Measurements from ENCODE around the gene CDH4. TPM values are rescaled to one million over a fixed set of nuclear protein-coding genes. Genes with fewer than 3 reads are reported as not detected.

The CDH4 gene
- total RNA-seq, 4 donors from 2014 or later = 0.71 to 4.2 (median 2.9) TPM

DNA sequence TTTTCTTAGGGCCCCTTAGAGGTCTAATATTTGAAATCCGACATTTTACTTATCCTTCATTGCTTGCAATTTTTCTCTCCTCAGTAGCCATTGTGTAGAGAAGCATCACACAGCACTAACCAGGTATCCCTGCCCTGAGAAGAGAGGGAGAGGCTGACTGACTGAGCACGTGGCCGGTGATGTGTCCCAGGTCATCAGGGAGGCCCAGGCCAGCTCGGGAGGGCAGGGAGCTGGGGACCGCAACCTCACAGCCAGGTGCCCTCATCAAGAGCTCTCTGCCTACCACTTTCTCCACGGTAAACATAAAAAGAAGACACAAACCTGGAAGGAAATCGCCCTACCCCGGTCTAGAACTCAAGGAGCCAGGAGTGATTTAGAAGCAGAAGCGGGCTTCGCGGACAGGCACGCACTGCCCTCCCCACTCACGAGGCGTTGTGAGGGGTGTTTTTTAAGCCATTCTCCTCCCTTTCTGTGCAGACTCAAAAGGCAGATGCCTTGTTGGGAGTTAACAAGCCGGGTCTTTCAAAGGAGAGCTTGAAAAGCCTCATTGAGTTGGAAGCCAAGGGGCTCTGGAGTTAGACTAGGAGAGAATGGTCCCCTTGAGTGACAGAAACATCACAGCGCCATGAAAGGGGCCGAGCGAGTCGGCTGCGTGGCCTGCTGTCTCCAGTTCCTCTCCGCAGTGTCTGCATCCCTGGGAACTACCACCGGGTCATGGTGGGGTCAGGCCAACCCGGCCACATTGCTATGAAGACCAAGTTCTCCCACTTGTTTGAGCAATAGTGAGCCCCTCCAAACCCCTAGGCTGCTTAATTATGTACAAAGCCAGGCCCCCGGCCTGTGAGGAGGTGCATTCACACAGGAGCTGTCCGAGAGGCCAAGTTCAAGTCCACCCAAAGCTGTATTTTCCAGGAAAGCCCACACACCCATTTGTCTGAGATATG, 285.4 kb downstream of the CDH4 start:
- no peak for TF ChIP-seq POLR2A (IDR thresholded peaks at IDR 0.05)
- TF ChIP-seq, protein P1, sequence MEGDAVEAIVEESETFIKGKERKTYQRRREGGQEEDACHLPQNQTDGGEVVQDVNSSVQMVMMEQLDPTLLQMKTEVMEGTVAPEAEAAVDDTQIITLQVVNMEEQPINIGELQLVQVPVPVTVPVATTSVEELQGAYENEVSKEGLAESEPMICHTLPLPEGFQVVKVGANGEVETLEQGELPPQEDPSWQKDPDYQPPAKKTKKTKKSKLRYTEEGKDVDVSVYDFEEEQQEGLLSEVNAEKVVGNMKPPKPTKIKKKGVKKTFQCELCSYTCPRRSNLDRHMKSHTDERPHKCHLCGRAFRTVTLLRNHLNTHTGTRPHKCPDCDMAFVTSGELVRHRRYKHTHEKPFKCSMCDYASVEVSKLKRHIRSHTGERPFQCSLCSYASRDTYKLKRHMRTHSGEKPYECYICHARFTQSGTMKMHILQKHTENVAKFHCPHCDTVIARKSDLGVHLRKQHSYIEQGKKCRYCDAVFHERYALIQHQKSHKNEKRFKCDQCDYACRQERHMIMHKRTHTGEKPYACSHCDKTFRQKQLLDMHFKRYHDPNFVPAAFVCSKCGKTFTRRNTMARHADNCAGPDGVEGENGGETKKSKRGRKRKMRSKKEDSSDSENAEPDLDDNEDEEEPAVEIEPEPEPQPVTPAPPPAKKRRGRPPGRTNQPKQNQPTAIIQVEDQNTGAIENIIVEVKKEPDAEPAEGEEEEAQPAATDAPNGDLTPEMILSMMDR (IDR thresholded peaks at IDR 0.05) = no peak
- intact Hi-C loops (cut with DNase I; ENCODE audit: low total_unique reads) = no loop called here
- WGBS, 2 donors = 82 to 84% methylated on average over 25 of the region's 25 CpGs
- DNase-seq (ENCODE audit: low spot score in 2 of 2) = no peak
- H3K4me3 ChIP-seq (ENCODE audit: low read depth, poor library complexity, severe bottlenecking) = no peak overlapping the region

DNA sequence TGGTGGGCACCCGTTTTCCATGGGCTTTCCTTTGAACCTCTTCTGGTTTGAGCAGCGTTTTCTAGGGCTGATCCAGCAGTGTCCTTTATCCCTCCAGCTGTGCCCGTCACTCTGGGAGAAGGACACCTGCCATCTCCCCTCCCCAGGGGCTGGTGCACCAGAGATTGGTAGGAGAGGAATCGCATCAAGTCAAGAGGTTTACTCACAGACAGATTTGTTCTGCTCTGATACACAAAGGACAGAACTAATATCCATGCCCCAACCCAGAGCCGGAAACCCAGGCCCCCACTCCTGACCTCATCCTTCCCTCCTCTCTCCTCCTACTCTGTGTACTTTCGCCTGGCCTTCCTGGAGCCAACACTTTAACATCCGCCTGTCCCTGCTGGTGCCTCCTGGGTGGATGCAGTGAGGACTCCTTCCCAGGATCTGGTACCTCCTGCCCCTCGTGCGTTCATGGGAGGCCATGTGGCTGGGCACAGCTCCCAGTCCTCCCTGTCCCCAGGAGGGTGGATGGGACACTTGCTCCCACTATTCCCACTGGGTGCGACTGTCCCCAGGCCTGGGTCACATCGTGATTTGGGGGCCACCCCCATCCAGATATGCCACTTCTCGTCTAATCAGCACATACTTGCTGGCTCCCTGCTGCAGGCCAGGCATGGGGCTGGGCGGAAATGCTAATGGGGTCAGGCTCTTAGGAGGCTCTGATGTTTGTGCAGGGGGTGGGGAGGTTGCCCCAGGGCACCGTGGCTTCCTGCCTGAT, 286.3 kb downstream of the CDH4 start:
- DNase-seq (ENCODE audit: low spot score in 2 of 2) = no peak
- 69 to 78% methylated on average over 14 of the region's 14 CpGs for WGBS, 2 donors
- TF ChIP-seq, protein P1 (IDR thresholded peaks at IDR 0.05) = no peak
- TF ChIP-seq POLR2A (IDR thresholded peaks at IDR 0.05) = no peak
- intact Hi-C loops (cut with DNase I; ENCODE audit: low total_unique reads) = no loop called here
- no peak overlapping the region for H3K4me3 ChIP-seq (ENCODE audit: low read depth, poor library complexity, severe bottlenecking)

DNA sequence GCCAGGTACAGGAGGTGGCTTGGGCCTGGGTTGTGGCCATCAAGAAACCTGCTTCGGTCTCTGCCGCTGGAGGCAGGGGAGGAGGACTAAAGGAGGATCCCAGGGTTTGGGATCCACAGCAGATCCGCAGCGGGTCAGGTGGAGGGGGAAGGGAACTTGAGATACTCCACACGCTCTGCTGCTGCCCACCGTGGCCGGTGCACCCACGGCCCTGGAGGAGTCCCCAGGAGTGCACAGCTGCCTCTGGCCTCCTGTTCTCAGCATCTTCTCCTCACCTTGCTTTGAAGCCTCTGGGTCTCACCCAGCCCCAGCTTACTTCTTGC, 286.8 kb downstream of the CDH4 start:
- TF ChIP-seq POLR2A (IDR thresholded peaks at IDR 0.05) = no peak
- TF ChIP-seq, protein P1 (IDR thresholded peaks at IDR 0.05) = no peak
- WGBS, 2 donors = 85 to 88% methylated on average over 8 of the region's 8 CpGs
- intact Hi-C loops (cut with DNase I; ENCODE audit: low total_unique reads) = no loop called here

DNA sequence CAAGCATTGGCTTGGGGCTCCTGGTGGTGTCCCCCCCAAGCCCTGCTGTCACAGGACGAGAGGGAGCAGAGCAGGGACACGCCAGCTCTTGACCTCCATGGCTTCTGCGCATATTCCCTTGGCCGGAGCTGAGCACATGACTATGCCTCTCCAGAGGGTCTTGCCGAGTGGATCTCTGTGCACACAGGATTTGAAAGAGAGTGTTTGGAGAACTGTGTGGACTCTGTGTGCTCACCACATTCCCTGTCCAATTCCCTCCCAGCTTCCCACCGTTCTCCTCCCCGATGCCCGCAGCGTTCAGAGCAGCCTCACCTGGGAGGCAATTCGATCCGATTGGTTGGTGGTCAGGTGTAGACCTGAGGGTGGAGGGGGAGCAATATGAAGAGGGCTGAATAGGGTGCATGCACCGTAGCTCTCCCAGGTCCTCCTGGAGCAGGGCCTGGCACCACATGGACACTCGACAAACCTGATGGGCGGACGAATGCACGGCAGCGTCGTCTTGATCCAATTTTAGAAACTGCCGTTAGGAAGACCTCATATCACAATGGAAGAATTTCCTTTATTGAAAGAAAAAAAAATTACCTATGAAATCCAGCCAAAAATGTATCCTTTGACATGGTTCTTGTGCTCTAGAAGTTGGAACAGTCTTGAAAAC, 287.8 kb downstream of the CDH4 start:
- no peak for DNase-seq (ENCODE audit: low spot score in 2 of 2)
- no peak overlapping the region for H3K4me3 ChIP-seq (ENCODE audit: low read depth, poor library complexity, severe bottlenecking)
- TF ChIP-seq, protein P1 (IDR thresholded peaks at IDR 0.05) = no peak
- no peak for TF ChIP-seq POLR2A (IDR thresholded peaks at IDR 0.05)
- intact Hi-C loops (cut with DNase I; ENCODE audit: low total_unique reads) = no loop called here
- 83 to 90% methylated on average over 19 of the region's 19 CpGs for WGBS, 2 donors

More for the DNA sequence above, 286.8 kb downstream of the CDH4 start:
- H3K4me3 ChIP-seq (ENCODE audit: low read depth, poor library complexity, severe bottlenecking) = no peak overlapping the region
- no peak for DNase-seq (ENCODE audit: low spot score in 2 of 2)

DNA sequence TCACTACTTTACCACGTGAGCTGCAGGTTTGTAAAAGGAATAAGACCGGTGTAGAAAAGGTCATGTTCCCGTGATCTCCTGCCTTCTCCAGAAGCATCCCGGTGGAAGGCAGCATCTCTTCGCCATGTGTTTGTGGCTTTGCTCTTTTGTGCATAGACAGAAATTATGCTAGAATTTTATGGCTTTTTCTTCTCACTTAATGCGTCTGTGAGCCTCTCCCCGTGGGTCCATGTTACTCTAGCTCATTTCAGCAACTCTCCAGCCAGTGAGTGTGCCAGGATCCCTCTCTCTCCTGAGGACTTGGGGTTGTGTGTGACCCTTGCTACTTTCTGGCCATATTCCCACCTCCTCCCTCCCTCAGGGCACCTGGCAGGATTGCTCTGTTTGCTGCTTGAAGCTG, 289.5 kb downstream of the CDH4 start:
- no peak overlapping the region for H3K4me3 ChIP-seq (ENCODE audit: low read depth, poor library complexity, severe bottlenecking)
- no peak for TF ChIP-seq POLR2A (IDR thresholded peaks at IDR 0.05)
- TF ChIP-seq, protein P1 (IDR thresholded peaks at IDR 0.05) = no peak
- intact Hi-C loops (cut with DNase I; ENCODE audit: low total_unique reads) = no loop called here
- DNase-seq (ENCODE audit: low spot score in 2 of 2) = no peak
- 65 to 67% methylated on average over 7 of the region's 7 CpGs for WGBS, 2 donors
